Panc1 (cell line): ENCODE results near the gene SEH1L.

Experiments
- CTCF ChIP-seq: fragments of 450-650 bp; IDR thresholded peaks from 2 replicates; pipeline ENCODE4 v1.5.1; 2017; ENCODE audit warnings: mild to moderate bottlenecking
- POLR2AphosphoS5 ChIP-seq: IDR thresholded peaks from 2 replicates; pipeline ENCODE4 v1.6.1; 2012; ENCODE audit warnings: mild to moderate bottlenecking, low read depth, low read length, moderate library complexity
- SIN3A ChIP-seq: IDR thresholded peaks from 2 replicates; pipeline ENCODE4 v1.6.1; 2012; ENCODE audit warnings: low read depth, mild to moderate bottlenecking, low read length, moderate library complexity, borderline replicate concordance; ENCODE audit not compliant: insufficient read depth

GRCh38 chr18:12991821-12992179 is 44.0 kb downstream of the SEH1L start:
- TF ChIP-seq SIN3A (no peak), CTCF (no peak), POLR2AphosphoS5 (no peak)
